ENCODE results near the gene BEST4.
A peak's percentile ranks its signal among the peaks of the same experiment; 100 is the strongest.

Gene BEST4

GRCh38 chr1:44790968-44791801 is 3.2 kb upstream of the BEST4 start:
- Histone ChIP-seq H4K20me1 (ENCODE audit: insufficient read depth, low read length) (no peaks in the 10 kb centered on the region), H3K27me3 (ENCODE audit: insufficient read depth, low read length) (no peaks in the 10 kb centered on the region), H3K9me2 (ENCODE audit: low read depth, low read length) (no peaks in the 10 kb centered on the region), H3K27ac (ENCODE audit: low read depth, low read length, poor library complexity, severe bottlenecking) (no peak overlapping the region), H2AFZ (ENCODE audit: low read length) (no peak overlapping the region), H3K79me2 (ENCODE audit: insufficient read depth, low read length) (no peaks in the 10 kb centered on the region), H3K36me3 (ENCODE audit: insufficient read depth, low read length) (no peaks in the 10 kb centered on the region), H3F3A (ENCODE audit: insufficient read depth, low read length) (no peaks in the 10 kb centered on the region), H3K4me1 (ENCODE audit: insufficient read depth, low read length, severe bottlenecking) (peaks cover 7% of the 10 kb centered on the region), H3K4me2 (ENCODE audit: low read length) (no peak overlapping the region), H3K9ac (ENCODE audit: low read length) (no peak overlapping the region), H3K9me3 (ENCODE audit: low read length) (no peaks in the 10 kb centered on the region), H3K4me3 (ENCODE audit: low read depth, low read length, poor library complexity, severe bottlenecking) (no peak overlapping the region)
- no peak for TF ChIP-seq EZH2 (IDR thresholded peaks at IDR 0.05; ENCODE audit: borderline replicate concordance, low read length)
- TF ChIP-seq CTCF (IDR thresholded peaks at IDR 0.05; ENCODE audit: low read length): no peak

- H3K9ac ChIP-seq (ENCODE audit: low read length): no peak overlapping the region
Observed at GRCh38 chr1:44787506-44787905, 464 bp downstream of the BEST4 start.

GRCh38 chr1:44786841-44787426 is 1.0 kb downstream of the BEST4 start:
- peaks cover 37% of the 10 kb centered on the region for H3K4me1 ChIP-seq (ENCODE audit: insufficient read depth, low read length, severe bottlenecking)
- peak overlapping the region; percentile 53 for H3K4me3 ChIP-seq (ENCODE audit: low read depth, low read length, poor library complexity, severe bottlenecking)
- H3K27ac ChIP-seq (ENCODE audit: low read depth, low read length, poor library complexity, severe bottlenecking): no peak overlapping the region
- no peak overlapping the region; the same call in 1 of the 2 replicates for H2AFZ ChIP-seq (ENCODE audit: low read length)
- H3F3A ChIP-seq (ENCODE audit: insufficient read depth, low read length): peaks cover 4% of the 10 kb centered on the region; the same call in 1 of the 2 replicates
- 0 out of 2 replicates have a peak, but pooled peaks cover 3% of the 10 kb centered on the region for H3K36me3 ChIP-seq (ENCODE audit: insufficient read depth, low read length)
- H3K4me2 ChIP-seq (ENCODE audit: low read length): peak overlapping the region; percentile 74
- TF ChIP-seq CTCF (IDR thresholded peaks at IDR 0.05; ENCODE audit: low read length): no peak
- TF ChIP-seq EZH2 (IDR thresholded peaks at IDR 0.05; ENCODE audit: borderline replicate concordance, low read length): no peak
- H4K20me1 ChIP-seq (ENCODE audit: insufficient read depth, low read length): no peaks in the 10 kb centered on the region
- H3K9me3 ChIP-seq (ENCODE audit: low read length): no peaks in the 10 kb centered on the region
- no peaks in the 10 kb centered on the region for H3K27me3 ChIP-seq (ENCODE audit: insufficient read depth, low read length)
- H3K79me2 ChIP-seq (ENCODE audit: insufficient read depth, low read length): no peaks in the 10 kb centered on the region
- H3K9me2 ChIP-seq (ENCODE audit: low read depth, low read length): no peaks in the 10 kb centered on the region
- H3K9ac ChIP-seq (ENCODE audit: low read length): peak overlapping the region; percentile 69; the same call in 1 of the 2 replicates

More at GRCh38 chr1:44787506-44787905, 464 bp downstream of the BEST4 start:
- H3K4me1 ChIP-seq (ENCODE audit: insufficient read depth, low read length, severe bottlenecking): peaks cover 37% of the 10 kb centered on the region
- H3K9me3 ChIP-seq (ENCODE audit: low read length): no peaks in the 10 kb centered on the region
- no peaks in the 10 kb centered on the region for H3K79me2 ChIP-seq (ENCODE audit: insufficient read depth, low read length)
- no peaks in the 10 kb centered on the region for H3K36me3 ChIP-seq (ENCODE audit: insufficient read depth, low read length)
- TF ChIP-seq CTCF (IDR thresholded peaks at IDR 0.05; ENCODE audit: low read length): no peak
- TF ChIP-seq EZH2 (IDR thresholded peaks at IDR 0.05; ENCODE audit: borderline replicate concordance, low read length): no peak
- no peaks in the 10 kb centered on the region for H3K27me3 ChIP-seq (ENCODE audit: insufficient read depth, low read length)
- H3K4me3 ChIP-seq (ENCODE audit: low read depth, low read length, poor library complexity, severe bottlenecking): no peak overlapping the region
- no peaks in the 10 kb centered on the region for H3K9me2 ChIP-seq (ENCODE audit: low read depth, low read length)
- H3K27ac ChIP-seq (ENCODE audit: low read depth, low read length, poor library complexity, severe bottlenecking): no peak overlapping the region
- H3K4me2 ChIP-seq (ENCODE audit: low read length): no peak overlapping the region
- H2AFZ ChIP-seq (ENCODE audit: low read length): no peak overlapping the region
- H3F3A ChIP-seq (ENCODE audit: insufficient read depth, low read length): peaks cover 4% of the 10 kb centered on the region; the same call in 1 of the 2 replicates
- no peaks in the 10 kb centered on the region for H4K20me1 ChIP-seq (ENCODE audit: insufficient read depth, low read length)

Data from OCI-LY1 (cell line).